GM23248 (cell line): ENCODE measurements around the gene ZNF580.

Experiments used
- EZH2 ChIP-seq: fragments of 200-600 bp; sonication (generic); IDR thresholded peaks from 2 replicates; pipeline ENCODE4 v1.6.1; 2018; ENCODE audit warnings: antibody characterized with exemption, mild to moderate bottlenecking; ENCODE audit not compliant: insufficient read depth, poor library complexity, severe bottlenecking
- EZH2phosphoT487 ChIP-seq: fragments of 200-600 bp; sonication (generic); IDR thresholded peaks from 2 replicates; pipeline ENCODE4 v1.6.1; 2018; ENCODE audit warnings: antibody characterized with exemption, moderate library complexity, mild to moderate bottlenecking, low read depth; ENCODE audit not compliant: insufficient read depth

- TF ChIP-seq EZH2, result no peak
- TF ChIP-seq EZH2phosphoT487, result no peak
These were observed 24.4 kb upstream of the ZNF580 start for GRCh38 chr19:55616395-55616875.
